ENCODE results near the gene DCST1. TPM values are rescaled to one million over a fixed set of nuclear protein-coding genes. Genes with fewer than 3 reads are reported as not detected.

Gene DCST1
- total RNA-seq, 1 donor from 2014 or later: not detected

GRCh38 chr1:155019377-155020245, 14.0 kb upstream of the DCST1 start:
- peak overlapping the region; percentile 10 for H3K27ac Mint-ChIP-seq (ENCODE audit: unreplicated experiment)
- H3K27me3 Mint-ChIP-seq (ENCODE audit: unreplicated experiment): peaks cover 15% of the 10 kb centered on the region
- H3K9me3 Mint-ChIP-seq (ENCODE audit: unreplicated experiment): no peaks in the 10 kb centered on the region
- H3K36me3 Mint-ChIP-seq (ENCODE audit: low read depth, unreplicated experiment): peaks cover 9% of the 10 kb centered on the region
- no peak for TF ChIP-seq CTCF (IDR thresholded peaks at IDR 0.05; ENCODE audit: unreplicated experiment)
- no peak for DNase-seq (ENCODE audit: low spot score)
- H3K4me1 Mint-ChIP-seq (ENCODE audit: unreplicated experiment): peaks cover 29% of the 10 kb centered on the region
- H3K4me3 Mint-ChIP-seq (ENCODE audit: unreplicated experiment): peak overlapping the region; percentile 1

GRCh38 chr1:155022136-155022926, 11.3 kb upstream of the DCST1 start:
- no peak overlapping the region for H3K4me3 Mint-ChIP-seq (ENCODE audit: unreplicated experiment)
- H3K27me3 Mint-ChIP-seq (ENCODE audit: unreplicated experiment): peaks cover 14% of the 10 kb centered on the region
- H3K27ac Mint-ChIP-seq (ENCODE audit: unreplicated experiment): no peak overlapping the region
- TF ChIP-seq CTCF (IDR thresholded peaks at IDR 0.05; ENCODE audit: unreplicated experiment): no peak
- DNase-seq (ENCODE audit: low spot score): no peak
- H3K4me1 Mint-ChIP-seq (ENCODE audit: unreplicated experiment): peaks cover 30% of the 10 kb centered on the region
- no peaks in the 10 kb centered on the region for H3K9me3 Mint-ChIP-seq (ENCODE audit: unreplicated experiment)
- peaks cover 9% of the 10 kb centered on the region for H3K36me3 Mint-ChIP-seq (ENCODE audit: low read depth, unreplicated experiment)

- peaks cover 9% of the 10 kb centered on the region for H3K36me3 Mint-ChIP-seq (ENCODE audit: low read depth, unreplicated experiment)
- peaks cover 12% of the 10 kb centered on the region for H3K27me3 Mint-ChIP-seq (ENCODE audit: unreplicated experiment)
- peaks cover 27% of the 10 kb centered on the region for H3K4me1 Mint-ChIP-seq (ENCODE audit: unreplicated experiment)
- H3K4me3 Mint-ChIP-seq (ENCODE audit: unreplicated experiment): no peak overlapping the region
- no peaks in the 10 kb centered on the region for H3K9me3 Mint-ChIP-seq (ENCODE audit: unreplicated experiment)
- H3K27ac Mint-ChIP-seq (ENCODE audit: unreplicated experiment): no peak overlapping the region
- no peak for DNase-seq (ENCODE audit: low spot score)
- TF ChIP-seq CTCF (IDR thresholded peaks at IDR 0.05; ENCODE audit: unreplicated experiment): no peak
These were observed 10.7 kb upstream of the DCST1 start for GRCh38 chr1:155022927-155023236.

GRCh38 chr1:155023627-155024026, 10.0 kb upstream of the DCST1 start:
- Mint-ChIP-seq H3K4me3 (ENCODE audit: unreplicated experiment) (no peak overlapping the region), H3K4me1 (ENCODE audit: unreplicated experiment) (peaks cover 25% of the 10 kb centered on the region), H3K9me3 (ENCODE audit: unreplicated experiment) (no peaks in the 10 kb centered on the region), H3K27me3 (ENCODE audit: unreplicated experiment) (peaks cover 12% of the 10 kb centered on the region), H3K36me3 (ENCODE audit: low read depth, unreplicated experiment) (peaks cover 9% of the 10 kb centered on the region), H3K27ac (ENCODE audit: unreplicated experiment) (no peak overlapping the region)
- TF ChIP-seq CTCF (IDR thresholded peaks at IDR 0.05; ENCODE audit: unreplicated experiment): no peak
- DNase-seq (ENCODE audit: low spot score): no peak

- Mint-ChIP-seq H3K36me3 (ENCODE audit: low read depth, unreplicated experiment) (peaks cover 12% of the 10 kb centered on the region), H3K4me1 (ENCODE audit: unreplicated experiment) (peaks cover 28% of the 10 kb centered on the region), H3K27ac (ENCODE audit: unreplicated experiment) (peak overlapping the region; percentile 52), H3K9me3 (ENCODE audit: unreplicated experiment) (no peaks in the 10 kb centered on the region), H3K4me3 (ENCODE audit: unreplicated experiment) (no peak overlapping the region), H3K27me3 (ENCODE audit: unreplicated experiment) (peaks cover 12% of the 10 kb centered on the region)
- no peak for DNase-seq (ENCODE audit: low spot score)
- TF ChIP-seq CTCF (IDR thresholded peaks at IDR 0.05; ENCODE audit: unreplicated experiment): no peak
These were observed 9.3 kb upstream of the DCST1 start for GRCh38 chr1:155024315-155024714.
